ENCODE data around the gene KLF18. TPM values are rescaled to one million over a fixed set of nuclear protein-coding genes. Genes with fewer than 3 reads are reported as not detected.
A peak's percentile ranks its signal among the peaks of the same experiment; 100 is the strongest.

KLF18 gene
- total and polyA plus RNA-seq, 12 donors: not detected

DNA sequence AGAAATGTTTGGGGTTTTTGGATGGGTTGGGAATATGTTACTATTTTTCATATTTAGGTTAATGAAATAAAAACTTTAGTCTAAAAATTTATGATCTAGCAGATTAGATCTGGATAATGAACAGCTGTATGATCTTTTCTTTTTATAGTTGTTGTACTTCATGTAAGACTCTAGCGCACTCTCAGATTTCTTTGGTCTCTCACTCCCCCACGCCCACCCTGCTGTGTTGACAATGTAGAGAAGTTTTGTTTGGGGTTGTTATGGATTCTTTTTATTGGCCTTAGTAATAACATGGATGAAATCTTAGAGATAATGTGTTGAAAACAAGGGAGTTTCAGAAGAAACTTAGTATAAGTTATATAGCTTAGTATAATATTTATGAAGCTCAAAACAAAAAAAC is 5.5 kb downstream of the KLF18 start:
- Histone ChIP-seq H3K4me3 (no peak overlapping the region), H3K9me3 (replicated peaks in 1 of 3) (no peaks in the 10 kb centered on the region), H3K27ac (no peak overlapping the region), H3K36me3 (replicated peaks in 1 of 2) (no peaks in the 10 kb centered on the region), H3K27me3 (no peaks in the 10 kb centered on the region), H3K4me1 (replicated peaks in 1 of 2) (no peaks in the 10 kb centered on the region)
- no peak for TF ChIP-seq POLR2A (IDR thresholded peaks at IDR 0.05)
- TF ChIP-seq, protein P1, sequence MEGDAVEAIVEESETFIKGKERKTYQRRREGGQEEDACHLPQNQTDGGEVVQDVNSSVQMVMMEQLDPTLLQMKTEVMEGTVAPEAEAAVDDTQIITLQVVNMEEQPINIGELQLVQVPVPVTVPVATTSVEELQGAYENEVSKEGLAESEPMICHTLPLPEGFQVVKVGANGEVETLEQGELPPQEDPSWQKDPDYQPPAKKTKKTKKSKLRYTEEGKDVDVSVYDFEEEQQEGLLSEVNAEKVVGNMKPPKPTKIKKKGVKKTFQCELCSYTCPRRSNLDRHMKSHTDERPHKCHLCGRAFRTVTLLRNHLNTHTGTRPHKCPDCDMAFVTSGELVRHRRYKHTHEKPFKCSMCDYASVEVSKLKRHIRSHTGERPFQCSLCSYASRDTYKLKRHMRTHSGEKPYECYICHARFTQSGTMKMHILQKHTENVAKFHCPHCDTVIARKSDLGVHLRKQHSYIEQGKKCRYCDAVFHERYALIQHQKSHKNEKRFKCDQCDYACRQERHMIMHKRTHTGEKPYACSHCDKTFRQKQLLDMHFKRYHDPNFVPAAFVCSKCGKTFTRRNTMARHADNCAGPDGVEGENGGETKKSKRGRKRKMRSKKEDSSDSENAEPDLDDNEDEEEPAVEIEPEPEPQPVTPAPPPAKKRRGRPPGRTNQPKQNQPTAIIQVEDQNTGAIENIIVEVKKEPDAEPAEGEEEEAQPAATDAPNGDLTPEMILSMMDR (IDR thresholded peaks at IDR 0.05): no peak
- intact Hi-C loops (cut with DNase I): no loop called here
- no peak for DNase-seq
- 86 to 89% (median 88%) methylated on average over 2 of the region's 2 CpGs for WGBS, 4 donors

DNA sequence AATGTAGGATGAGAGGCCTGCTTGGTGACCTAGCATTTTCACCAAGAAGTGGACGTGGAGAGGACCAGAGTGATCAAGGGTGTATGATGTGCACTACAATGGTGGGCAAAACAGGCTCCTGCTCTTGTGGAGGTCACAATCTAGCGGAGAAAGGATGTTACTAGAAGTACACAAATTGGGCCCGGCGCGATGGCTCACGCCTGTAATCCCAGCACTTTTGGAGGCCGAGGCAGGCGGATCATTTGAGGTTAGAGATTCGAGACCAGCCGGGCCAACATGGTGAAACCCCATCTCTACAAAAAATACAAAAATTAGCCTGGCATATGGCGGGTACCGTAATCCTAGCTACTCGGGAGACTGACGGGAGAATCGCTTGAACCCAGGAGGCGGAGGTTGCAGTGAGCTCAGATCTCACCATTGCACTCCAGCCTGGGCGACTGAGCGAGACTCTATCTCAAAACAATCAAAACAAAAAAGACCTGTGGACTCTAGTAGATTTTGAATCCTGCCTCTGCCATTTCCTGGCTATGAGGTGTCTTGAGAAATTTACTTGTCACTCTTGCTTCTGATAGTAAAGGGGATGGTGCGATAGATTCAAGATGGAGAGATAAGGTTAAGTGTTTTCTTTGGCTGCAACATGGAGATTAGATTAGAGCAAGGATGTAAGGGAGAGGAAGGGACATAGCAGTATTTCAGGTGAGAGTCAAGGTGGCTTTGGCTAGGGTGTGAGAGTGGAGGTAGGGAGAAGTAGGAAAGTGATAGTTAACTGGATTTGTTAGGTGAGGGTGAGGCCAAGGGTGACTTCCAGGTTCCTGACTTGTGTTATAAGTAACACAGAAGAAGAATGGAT is 7.1 kb downstream of the KLF18 start:
- 93 to 95% (median 94%) methylated on average over 19 of the region's 19 CpGs for WGBS, 4 donors

DNA sequence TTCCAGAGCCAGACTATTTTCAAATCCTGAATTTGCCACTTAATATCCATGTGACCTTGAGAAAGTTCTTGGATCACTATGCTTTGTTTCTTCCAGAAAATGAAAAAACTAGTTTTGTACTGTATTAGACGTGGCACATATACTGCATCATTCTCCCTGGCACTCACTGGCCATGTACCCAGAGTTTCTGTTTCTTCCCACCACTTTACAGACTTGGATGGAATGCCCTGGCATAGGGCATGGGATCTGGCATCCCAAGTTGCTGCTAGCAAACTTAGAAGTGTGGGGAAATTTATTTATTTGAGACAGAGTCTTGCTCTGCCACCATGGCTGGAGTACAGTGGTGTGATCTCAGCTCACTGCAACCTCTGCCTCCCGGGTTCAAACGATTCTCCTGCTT is 10.0 kb downstream of the KLF18 start:
- intact Hi-C loops (cut with DNase I): no loop called here
- Histone ChIP-seq H3K4me1 (replicated peaks in 1 of 2) (no peaks in the 10 kb centered on the region), H3K27ac (no peak overlapping the region), H3K4me3 (no peak overlapping the region), H3K9me3 (replicated peaks in 1 of 3) (no peaks in the 10 kb centered on the region), H3K27me3 (no peaks in the 10 kb centered on the region), H3K36me3 (replicated peaks in 1 of 2) (no peaks in the 10 kb centered on the region)
- TF ChIP-seq POLR2A (IDR thresholded peaks at IDR 0.05): no peak
- TF ChIP-seq, protein P1 (IDR thresholded peaks at IDR 0.05): no peak
- 85 to 89% (median 88%) methylated on average over 3 of the region's 3 CpGs for WGBS, 4 donors
- no peak for DNase-seq

More for the DNA sequence above, 7.1 kb downstream of the KLF18 start:
- H3K4me1 ChIP-seq (replicated peaks in 1 of 2): no peaks in the 10 kb centered on the region
- H3K4me3 ChIP-seq: no peak overlapping the region
- TF ChIP-seq, protein P1 (IDR thresholded peaks at IDR 0.05): no peak
- no peak for TF ChIP-seq POLR2A (IDR thresholded peaks at IDR 0.05)
- DNase-seq: peak in 1 of 7 donors; percentile 35
- no peaks in the 10 kb centered on the region for H3K27me3 ChIP-seq
- no peaks in the 10 kb centered on the region for H3K36me3 ChIP-seq (replicated peaks in 1 of 2)
- intact Hi-C loops (cut with DNase I): no loop called here
- H3K27ac ChIP-seq: no peak overlapping the region
- no peaks in the 10 kb centered on the region for H3K9me3 ChIP-seq (replicated peaks in 1 of 3)

DNA sequence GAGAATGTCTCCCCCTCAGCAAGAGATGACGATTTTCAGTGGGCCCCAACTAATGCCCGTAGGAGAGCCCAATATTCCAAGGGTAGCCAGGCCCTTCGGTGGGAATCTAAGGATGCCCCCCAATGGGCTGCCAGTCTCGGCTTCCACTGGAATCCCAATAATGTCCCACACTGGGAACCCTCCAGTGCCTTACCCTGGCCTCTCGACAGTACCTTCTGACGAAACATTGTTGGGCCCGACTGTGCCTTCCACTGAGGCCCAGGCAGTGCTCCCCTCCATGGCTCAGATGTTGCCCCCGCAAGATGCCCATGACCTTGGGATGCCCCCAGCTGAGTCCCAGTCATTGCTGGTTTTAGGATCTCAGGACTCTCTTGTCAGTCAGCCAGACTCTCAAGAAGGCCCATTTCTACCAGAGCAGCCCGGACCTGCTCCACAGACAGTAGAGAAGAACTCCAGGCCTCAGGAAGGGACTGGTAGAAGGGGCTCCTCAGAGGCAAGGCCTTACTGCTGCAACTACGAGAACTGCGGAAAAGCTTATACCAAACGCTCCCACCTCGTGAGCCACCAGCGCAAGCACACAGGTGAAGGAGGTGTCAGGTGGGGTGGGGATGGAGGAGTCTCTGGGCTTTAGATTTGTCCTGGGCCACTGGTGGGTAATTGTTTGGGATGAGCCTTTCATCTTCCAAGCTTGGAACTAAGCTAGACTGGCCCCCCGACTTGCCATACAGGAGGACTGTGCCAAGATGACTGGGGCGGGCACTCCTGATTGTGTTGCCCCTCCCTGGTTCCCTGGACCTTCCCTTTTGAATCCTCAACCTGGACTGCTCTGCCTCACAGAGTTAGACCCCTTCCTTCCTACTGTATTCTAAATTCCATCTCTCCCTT is 11.6 kb downstream of the KLF18 start:
- no peaks in the 10 kb centered on the region for H3K9me3 ChIP-seq (replicated peaks in 1 of 3)
- intact Hi-C loops (cut with DNase I): no loop called here
- H3K36me3 ChIP-seq (replicated peaks in 1 of 2): no peaks in the 10 kb centered on the region
- no peak overlapping the region for H3K4me3 ChIP-seq
- peak in 1 of 7 donors; percentile 25 for DNase-seq
- TF ChIP-seq POLR2A (IDR thresholded peaks at IDR 0.05): no peak
- TF ChIP-seq, protein P1 (IDR thresholded peaks at IDR 0.05): no peak
- 87 to 89% (median 88%) methylated on average over 9 to 16 of the region's 16 CpGs for WGBS, 4 donors
- H3K27ac ChIP-seq: no peak overlapping the region
- no peaks in the 10 kb centered on the region for H3K27me3 ChIP-seq
- no peaks in the 10 kb centered on the region for H3K4me1 ChIP-seq (replicated peaks in 1 of 2)
